ENCODE data around the gene NUP98. TPM values are rescaled to one million over a fixed set of nuclear protein-coding genes. Genes with fewer than 3 reads are reported as not detected.

NUP98 gene
- total RNA-seq, 1 donor from 2014 or later: 75.2 TPM

GRCh38 chr11:3720997-3721396, 76.4 kb downstream of the NUP98 start:
- Histone ChIP-seq H3K9me3 (ENCODE audit: control insufficient read depth in 3 of 3, low read length in 3 of 3) (no peaks in the 10 kb centered on the region), H3K27ac (ENCODE audit: low read depth, low read length) (no peak overlapping the region), H3K9ac (ENCODE audit: low read depth in 1 of 3, low read length in 3 of 3) (no peak overlapping the region), H3K27me3 (ENCODE audit: control insufficient read depth in 3 of 3, insufficient read depth in 3 of 3, low read length in 3 of 3) (no peaks in the 10 kb centered on the region), H3K4me1 (ENCODE audit: control insufficient read depth in 3 of 3, insufficient read depth in 3 of 3, low read length in 3 of 3) (no peaks in the 10 kb centered on the region), H3K4me3 (ENCODE audit: low read length in 3 of 3) (no peak overlapping the region), H3K36me3 (ENCODE audit: control insufficient read depth in 3 of 3, insufficient read depth in 3 of 3, low read length in 3 of 3) (peaks cover 36 to 57% (median 54%) of the 10 kb centered on the region in 3 donors)

GRCh38 chr11:3712274-3712673, 85.1 kb downstream of the NUP98 start:
- Histone ChIP-seq H3K4me1 (ENCODE audit: control insufficient read depth in 3 of 3, insufficient read depth in 3 of 3, low read length in 3 of 3) (peaks cover 16 to 26% (median 23%) of the 10 kb centered on the region in 3 donors), H3K9me3 (ENCODE audit: control insufficient read depth in 3 of 3, low read length in 3 of 3) (no peaks in the 10 kb centered on the region), H3K27me3 (ENCODE audit: control insufficient read depth in 3 of 3, insufficient read depth in 3 of 3, low read length in 3 of 3) (no peaks in the 10 kb centered on the region), H3K36me3 (ENCODE audit: control insufficient read depth in 3 of 3, insufficient read depth in 3 of 3, low read length in 3 of 3) (peaks cover 3 to 37% (median 36%) of the 10 kb centered on the region in 3 donors), H3K4me3 (ENCODE audit: low read length in 3 of 3) (no peak overlapping the region), H3K9ac (ENCODE audit: low read depth in 1 of 3, low read length in 3 of 3) (no peak overlapping the region), H3K27ac (ENCODE audit: low read depth, low read length) (no peak overlapping the region)

DNA sequence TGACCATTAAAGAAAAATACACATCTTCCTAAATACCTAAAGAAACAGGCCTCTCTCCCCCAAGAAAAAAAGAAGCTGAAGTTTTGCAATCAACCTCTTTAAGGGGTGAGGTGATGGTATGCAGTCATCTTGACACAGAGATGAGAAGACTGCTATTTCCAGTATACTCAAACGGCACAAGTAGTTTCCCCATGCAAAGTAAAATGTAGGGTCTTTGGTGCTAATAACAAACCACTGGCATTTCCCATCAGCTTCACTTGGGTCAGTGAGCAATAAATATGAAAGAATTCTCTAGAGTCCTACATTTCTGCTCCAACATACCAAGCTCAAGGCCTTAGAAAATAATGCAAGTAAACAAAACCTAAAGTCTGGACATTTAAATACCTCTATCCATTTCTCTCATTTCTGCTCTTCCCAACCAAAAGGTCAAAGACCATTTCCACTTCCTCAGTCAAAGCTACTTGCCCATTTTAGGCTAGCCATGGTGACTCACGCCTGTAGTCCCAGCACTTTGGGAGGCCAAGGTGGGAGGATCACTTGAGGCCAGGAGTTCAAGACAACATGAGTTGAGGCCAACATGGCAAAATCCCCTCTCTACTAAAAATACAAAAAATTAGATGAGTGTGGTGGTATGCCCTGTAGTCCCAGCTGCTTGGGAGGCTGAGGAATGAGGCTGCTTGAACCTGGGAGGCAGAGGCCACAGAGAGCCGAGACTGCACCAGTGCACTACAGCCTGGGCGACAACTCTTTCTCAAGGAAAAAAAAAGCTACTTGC, 86.7 kb downstream of the NUP98 start:
- peaks cover 6 to 34% (median 32%) of the 10 kb centered on the region in 3 donors for H3K36me3 ChIP-seq (ENCODE audit: control insufficient read depth in 3 of 3, insufficient read depth in 3 of 3, low read length in 3 of 3)
- H3K27me3 ChIP-seq (ENCODE audit: control insufficient read depth in 3 of 3, insufficient read depth in 3 of 3, low read length in 3 of 3): no peaks in the 10 kb centered on the region
- H3K9ac ChIP-seq (ENCODE audit: low read depth in 1 of 3, low read length in 3 of 3): no peak overlapping the region
- H3K9me3 ChIP-seq (ENCODE audit: control insufficient read depth in 3 of 3, low read length in 3 of 3): no peaks in the 10 kb centered on the region
- H3K27ac ChIP-seq (ENCODE audit: low read depth, low read length): peak overlapping the region; percentile 4
- peaks cover 16 to 26% (median 23%) of the 10 kb centered on the region in 3 donors for H3K4me1 ChIP-seq (ENCODE audit: control insufficient read depth in 3 of 3, insufficient read depth in 3 of 3, low read length in 3 of 3)
- no peak overlapping the region for H3K4me3 ChIP-seq (ENCODE audit: low read length in 3 of 3)

GRCh38 chr11:3709977-3710376, 87.4 kb downstream of the NUP98 start:
- no peaks in the 10 kb centered on the region for H3K27me3 ChIP-seq (ENCODE audit: control insufficient read depth in 3 of 3, insufficient read depth in 3 of 3, low read length in 3 of 3)
- no peak overlapping the region for H3K4me3 ChIP-seq (ENCODE audit: low read length in 3 of 3)
- peaks cover 10 to 39% (median 35%) of the 10 kb centered on the region in 3 donors for H3K36me3 ChIP-seq (ENCODE audit: control insufficient read depth in 3 of 3, insufficient read depth in 3 of 3, low read length in 3 of 3)
- no peak overlapping the region for H3K27ac ChIP-seq (ENCODE audit: low read depth, low read length)
- peaks cover 15 to 25% (median 22%) of the 10 kb centered on the region in 3 donors for H3K4me1 ChIP-seq (ENCODE audit: control insufficient read depth in 3 of 3, insufficient read depth in 3 of 3, low read length in 3 of 3)
- H3K9ac ChIP-seq (ENCODE audit: low read depth in 1 of 3, low read length in 3 of 3): no peak overlapping the region
- H3K9me3 ChIP-seq (ENCODE audit: control insufficient read depth in 3 of 3, low read length in 3 of 3): no peaks in the 10 kb centered on the region

DNA sequence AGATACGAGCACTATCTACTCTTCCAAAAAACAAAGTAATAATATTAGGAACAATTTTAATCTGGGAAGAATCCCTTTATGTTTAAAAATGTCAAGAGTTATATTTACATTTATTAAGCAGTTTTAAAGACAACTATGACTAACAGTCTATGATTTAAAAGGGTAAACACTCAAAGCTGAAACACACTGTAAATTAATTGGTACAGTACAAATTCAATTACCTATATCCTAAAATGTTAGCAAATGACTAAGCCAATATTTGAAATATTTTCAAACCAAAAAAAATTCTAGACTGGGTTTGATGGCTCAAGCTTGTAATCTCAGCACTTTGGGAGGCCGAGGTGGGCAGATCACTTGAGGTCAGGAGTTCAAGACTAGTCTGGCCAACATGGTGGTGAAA, 90.2 kb downstream of the NUP98 start:
- no peak overlapping the region for H3K27ac ChIP-seq (ENCODE audit: low read depth, low read length)
- peaks cover 7 to 18% (median 11%) of the 10 kb centered on the region in 3 donors for H3K4me1 ChIP-seq (ENCODE audit: control insufficient read depth in 3 of 3, insufficient read depth in 3 of 3, low read length in 3 of 3)
- H3K9me3 ChIP-seq (ENCODE audit: control insufficient read depth in 3 of 3, low read length in 3 of 3): no peaks in the 10 kb centered on the region
- H3K36me3 ChIP-seq (ENCODE audit: control insufficient read depth in 3 of 3, insufficient read depth in 3 of 3, low read length in 3 of 3): peaks cover 17 to 40% (median 35%) of the 10 kb centered on the region in 3 donors
- no peak overlapping the region for H3K9ac ChIP-seq (ENCODE audit: low read depth in 1 of 3, low read length in 3 of 3)
- no peaks in the 10 kb centered on the region for H3K27me3 ChIP-seq (ENCODE audit: control insufficient read depth in 3 of 3, insufficient read depth in 3 of 3, low read length in 3 of 3)
- H3K4me3 ChIP-seq (ENCODE audit: low read length in 3 of 3): no peak overlapping the region

- Histone ChIP-seq H3K36me3 (ENCODE audit: control insufficient read depth in 3 of 3, insufficient read depth in 3 of 3, low read length in 3 of 3) (peaks cover 22 to 45% (median 44%) of the 10 kb centered on the region in 3 donors), H3K27me3 (ENCODE audit: control insufficient read depth in 3 of 3, insufficient read depth in 3 of 3, low read length in 3 of 3) (no peaks in the 10 kb centered on the region), H3K9me3 (ENCODE audit: control insufficient read depth in 3 of 3, low read length in 3 of 3) (no peaks in the 10 kb centered on the region), H3K9ac (ENCODE audit: low read depth in 1 of 3, low read length in 3 of 3) (no peak overlapping the region), H3K4me3 (ENCODE audit: low read length in 3 of 3) (no peak overlapping the region), H3K4me1 (ENCODE audit: control insufficient read depth in 3 of 3, insufficient read depth in 3 of 3, low read length in 3 of 3) (peaks cover 2 to 6% (median 5%) of the 10 kb centered on the region in 3 donors), H3K27ac (ENCODE audit: low read depth, low read length) (no peak overlapping the region)
These were observed 94.0 kb downstream of the NUP98 start for GRCh38 chr11:3703383-3703782.

GRCh38 chr11:3700910-3701309, 96.4 kb downstream of the NUP98 start:
- Histone ChIP-seq H3K36me3 (ENCODE audit: control insufficient read depth in 3 of 3, insufficient read depth in 3 of 3, low read length in 3 of 3) (peaks cover 22 to 50% (median 45%) of the 10 kb centered on the region in 3 donors), H3K4me1 (ENCODE audit: control insufficient read depth in 3 of 3, insufficient read depth in 3 of 3, low read length in 3 of 3) (peaks cover 2 to 6% (median 5%) of the 10 kb centered on the region in 3 donors), H3K27ac (ENCODE audit: low read depth, low read length) (peak overlapping the region; percentile 2), H3K27me3 (ENCODE audit: control insufficient read depth in 3 of 3, insufficient read depth in 3 of 3, low read length in 3 of 3) (no peaks in the 10 kb centered on the region), H3K9me3 (ENCODE audit: control insufficient read depth in 3 of 3, low read length in 3 of 3) (no peaks in the 10 kb centered on the region), H3K9ac (ENCODE audit: low read depth in 1 of 3, low read length in 3 of 3) (no peak overlapping the region), H3K4me3 (ENCODE audit: low read length in 3 of 3) (no peak overlapping the region)

- Histone ChIP-seq H3K27ac (ENCODE audit: low read depth, low read length) (peak overlapping the region; percentile 2), H3K27me3 (ENCODE audit: control insufficient read depth in 3 of 3, insufficient read depth in 3 of 3, low read length in 3 of 3) (no peaks in the 10 kb centered on the region)
These were observed 96.9 kb downstream of the NUP98 start for GRCh38 chr11:3700410-3700809.

GRCh38 chr11:3686751-3687150, 110.6 kb downstream of the NUP98 start:
- no peak overlapping the region for H3K4me3 ChIP-seq (ENCODE audit: low read length in 3 of 3)
- no peak overlapping the region for H3K9ac ChIP-seq (ENCODE audit: low read depth in 1 of 3, low read length in 3 of 3)
- H3K27ac ChIP-seq (ENCODE audit: low read depth, low read length): no peak overlapping the region
- H3K36me3 ChIP-seq (ENCODE audit: control insufficient read depth in 3 of 3, insufficient read depth in 3 of 3, low read length in 3 of 3): peaks cover 31 to 58% (median 42%) of the 10 kb centered on the region in 3 donors
- H3K4me1 ChIP-seq (ENCODE audit: control insufficient read depth in 3 of 3, insufficient read depth in 3 of 3, low read length in 3 of 3): peaks cover 0 to 17% (median 17%) of the 10 kb centered on the region in 3 donors
- H3K9me3 ChIP-seq (ENCODE audit: control insufficient read depth in 3 of 3, low read length in 3 of 3): no peaks in the 10 kb centered on the region
- no peaks in the 10 kb centered on the region for H3K27me3 ChIP-seq (ENCODE audit: control insufficient read depth in 3 of 3, insufficient read depth in 3 of 3, low read length in 3 of 3)

More at GRCh38 chr11:3700410-3700809, 96.9 kb downstream of the NUP98 start:
- Histone ChIP-seq H3K36me3 (ENCODE audit: control insufficient read depth in 3 of 3, insufficient read depth in 3 of 3, low read length in 3 of 3) (peaks cover 22 to 51% (median 46%) of the 10 kb centered on the region in 3 donors), H3K4me1 (ENCODE audit: control insufficient read depth in 3 of 3, insufficient read depth in 3 of 3, low read length in 3 of 3) (peaks cover 2 to 6% (median 5%) of the 10 kb centered on the region in 3 donors), H3K9me3 (ENCODE audit: control insufficient read depth in 3 of 3, low read length in 3 of 3) (no peaks in the 10 kb centered on the region), H3K9ac (ENCODE audit: low read depth in 1 of 3, low read length in 3 of 3) (no peak overlapping the region), H3K4me3 (ENCODE audit: low read length in 3 of 3) (no peak overlapping the region)

DNA sequence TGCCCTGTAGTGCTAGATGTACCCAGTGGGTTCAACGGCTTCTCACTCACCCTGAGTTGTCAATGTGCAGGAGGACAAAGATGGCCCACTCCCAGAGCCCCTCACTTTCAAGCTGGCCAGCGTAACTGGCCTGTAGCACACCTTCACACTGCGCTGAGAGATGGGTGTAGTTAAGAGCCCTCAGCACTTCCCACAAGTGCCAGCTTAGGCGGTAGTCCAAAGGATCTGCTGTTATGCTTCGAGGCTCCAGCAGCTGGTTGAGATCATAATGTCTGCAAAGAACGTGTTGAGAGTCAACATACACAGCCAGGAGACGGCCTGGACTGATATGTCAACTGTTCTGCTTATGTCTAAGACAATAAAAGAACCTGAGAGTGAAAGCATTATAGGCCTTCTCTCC, 111.4 kb downstream of the NUP98 start:
- Histone ChIP-seq H3K27me3 (ENCODE audit: control insufficient read depth in 3 of 3, insufficient read depth in 3 of 3, low read length in 3 of 3) (no peaks in the 10 kb centered on the region), H3K27ac (ENCODE audit: low read depth, low read length) (peak overlapping the region; percentile 42), H3K4me1 (ENCODE audit: control insufficient read depth in 3 of 3, insufficient read depth in 3 of 3, low read length in 3 of 3) (peaks cover 0 to 17% (median 17%) of the 10 kb centered on the region in 3 donors), H3K9me3 (ENCODE audit: control insufficient read depth in 3 of 3, low read length in 3 of 3) (no peaks in the 10 kb centered on the region), H3K4me3 (ENCODE audit: low read length in 3 of 3) (no peak overlapping the region), H3K9ac (ENCODE audit: low read depth in 1 of 3, low read length in 3 of 3) (no peak overlapping the region), H3K36me3 (ENCODE audit: control insufficient read depth in 3 of 3, insufficient read depth in 3 of 3, low read length in 3 of 3) (peaks cover 32 to 59% (median 43%) of the 10 kb centered on the region in 3 donors)

Measured in skeletal muscle tissue (tissue), 4 donors.